GM06990 (cell line): ENCODE measurements around the gene FAM50B.

ENCODE experiments used
- DNase-seq: peaks from one replicate; pipeline ENCODE4 v3.0.0-alpha.2; 2011; ENCODE audit not compliant: insufficient read length; ENCODE audit errors: extremely low read depth
- H3K27me3 ChIP-seq: replicated peaks from 2 replicates; pipeline ENCODE4 v1.6.0; 2011; ENCODE audit warnings: low read length; ENCODE audit not compliant: control insufficient read depth, insufficient read depth
- H3K36me3 ChIP-seq: 2 replicates; pipeline ENCODE4 v1.5.1; 2011; ENCODE audit warnings: low read length; ENCODE audit not compliant: control insufficient read depth, insufficient read depth
- H3K4me3 ChIP-seq: replicated peaks from 2 replicates; pipeline ENCODE4 v1.5.1; 2011; ENCODE audit warnings: low read depth, mild to moderate bottlenecking, control low read depth, low read length
- TF ChIP-seq, protein P1 (sequence below): IDR thresholded peaks from 2 replicates; pipeline ENCODE4 v1.5.1; 2011; ENCODE audit warnings: low read length, control low read depth, mild to moderate bottlenecking, inconsistent platforms; ENCODE audit not compliant: insufficient read depth, poor library complexity, severe bottlenecking

Gene FAM50B

DNA sequence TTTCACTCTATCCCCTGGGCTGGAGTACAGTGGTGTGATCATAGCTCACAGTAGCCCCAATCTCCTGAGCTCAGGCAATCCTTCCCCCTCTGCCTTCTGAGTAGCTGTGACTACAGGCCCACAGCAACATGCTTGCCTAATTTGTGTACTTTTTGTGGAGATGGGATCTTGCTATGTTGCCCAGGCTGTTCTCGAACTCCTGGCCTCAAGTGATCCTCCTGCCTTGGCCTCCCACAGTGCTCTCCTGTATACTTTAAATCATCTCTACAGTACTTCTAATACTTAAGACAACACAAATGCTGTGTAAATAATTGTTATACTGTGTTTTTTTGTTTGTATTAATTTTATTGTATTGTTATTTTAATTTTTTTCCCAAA, 39.7 kb upstream of the FAM50B start:
- H3K36me3 ChIP-seq, result no peaks in the 10 kb centered on the region
- TF ChIP-seq, protein P1, sequence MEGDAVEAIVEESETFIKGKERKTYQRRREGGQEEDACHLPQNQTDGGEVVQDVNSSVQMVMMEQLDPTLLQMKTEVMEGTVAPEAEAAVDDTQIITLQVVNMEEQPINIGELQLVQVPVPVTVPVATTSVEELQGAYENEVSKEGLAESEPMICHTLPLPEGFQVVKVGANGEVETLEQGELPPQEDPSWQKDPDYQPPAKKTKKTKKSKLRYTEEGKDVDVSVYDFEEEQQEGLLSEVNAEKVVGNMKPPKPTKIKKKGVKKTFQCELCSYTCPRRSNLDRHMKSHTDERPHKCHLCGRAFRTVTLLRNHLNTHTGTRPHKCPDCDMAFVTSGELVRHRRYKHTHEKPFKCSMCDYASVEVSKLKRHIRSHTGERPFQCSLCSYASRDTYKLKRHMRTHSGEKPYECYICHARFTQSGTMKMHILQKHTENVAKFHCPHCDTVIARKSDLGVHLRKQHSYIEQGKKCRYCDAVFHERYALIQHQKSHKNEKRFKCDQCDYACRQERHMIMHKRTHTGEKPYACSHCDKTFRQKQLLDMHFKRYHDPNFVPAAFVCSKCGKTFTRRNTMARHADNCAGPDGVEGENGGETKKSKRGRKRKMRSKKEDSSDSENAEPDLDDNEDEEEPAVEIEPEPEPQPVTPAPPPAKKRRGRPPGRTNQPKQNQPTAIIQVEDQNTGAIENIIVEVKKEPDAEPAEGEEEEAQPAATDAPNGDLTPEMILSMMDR, result no peak
- H3K4me3 ChIP-seq, result no peak overlapping the region
- DNase-seq, result no peak
- H3K27me3 ChIP-seq, result no peaks in the 10 kb centered on the region

DNA sequence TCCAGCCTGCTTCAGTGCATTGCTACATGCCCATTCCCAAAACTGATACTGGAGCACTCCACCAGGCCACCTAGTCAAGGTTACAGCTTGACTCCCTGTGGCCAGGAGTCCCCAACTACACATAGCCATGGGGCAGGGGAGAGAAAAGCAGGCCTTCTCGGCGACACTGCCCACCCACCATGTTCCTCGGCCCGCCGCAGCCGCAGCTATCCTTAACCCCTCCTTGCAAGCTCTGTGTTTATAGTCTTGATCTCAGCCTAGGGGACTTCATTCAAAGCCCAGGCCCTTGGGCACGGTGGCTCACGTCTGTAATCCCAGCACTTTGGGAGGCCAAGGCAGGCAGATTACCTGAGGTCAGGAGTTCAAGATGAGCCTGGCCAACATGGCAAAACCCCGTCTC, 39.2 kb upstream of the FAM50B start:
- no peaks in the 10 kb centered on the region for H3K36me3 ChIP-seq
- TF ChIP-seq, protein P1, result no peak

DNA sequence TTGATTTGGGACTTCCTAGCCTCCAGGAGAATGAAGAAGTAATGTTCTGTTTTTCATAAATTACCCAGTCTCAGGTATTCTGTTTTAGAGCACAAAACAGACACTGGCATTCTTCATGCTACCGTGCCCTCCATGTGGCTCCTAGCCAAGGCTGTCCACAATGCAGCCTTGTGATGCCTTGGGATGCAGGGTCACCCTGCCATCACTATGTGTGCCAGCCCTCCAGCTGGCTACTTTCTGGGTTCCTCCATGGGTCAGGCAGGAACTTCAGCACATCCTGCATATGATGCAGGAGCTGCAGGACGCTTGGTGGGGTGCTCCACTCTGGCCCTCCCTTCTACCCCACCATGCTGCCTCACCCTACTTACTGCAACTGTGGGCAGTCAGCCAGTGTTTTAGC, 38.0 kb upstream of the FAM50B start:
- TF ChIP-seq, protein P1, result no peak
- Histone ChIP-seq H3K4me3 (no peak overlapping the region), H3K36me3 (no peaks in the 10 kb centered on the region), H3K27me3 (no peaks in the 10 kb centered on the region)
- no peak for DNase-seq

More for the DNA sequence above, 39.2 kb upstream of the FAM50B start:
- DNase-seq, result no peak
- Histone ChIP-seq H3K27me3 (no peaks in the 10 kb centered on the region), H3K4me3 (no peak overlapping the region)

DNA sequence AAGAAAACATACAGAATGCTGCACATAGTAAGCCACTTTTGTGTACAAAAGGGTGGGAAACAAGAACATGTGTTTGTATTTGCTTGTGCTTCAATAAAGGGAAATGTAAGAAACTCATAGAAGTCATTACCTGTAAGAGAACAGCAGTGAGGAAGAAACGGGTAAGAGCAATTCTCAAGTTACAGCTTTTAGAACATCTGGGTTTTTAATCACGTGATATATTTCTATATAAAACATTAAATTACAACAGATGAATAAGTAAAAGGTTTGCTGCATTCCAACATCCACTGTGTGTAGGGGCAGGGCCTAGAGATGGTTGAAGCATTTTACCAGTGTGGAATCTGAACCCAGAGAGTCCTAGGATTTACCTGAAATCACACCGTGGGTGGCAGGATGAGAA, 36.6 kb upstream of the FAM50B start:
- DNase-seq, result no peak
- Histone ChIP-seq H3K27me3 (no peaks in the 10 kb centered on the region), H3K36me3 (no peaks in the 10 kb centered on the region), H3K4me3 (no peak overlapping the region)
- TF ChIP-seq, protein P1, result no peak

DNA sequence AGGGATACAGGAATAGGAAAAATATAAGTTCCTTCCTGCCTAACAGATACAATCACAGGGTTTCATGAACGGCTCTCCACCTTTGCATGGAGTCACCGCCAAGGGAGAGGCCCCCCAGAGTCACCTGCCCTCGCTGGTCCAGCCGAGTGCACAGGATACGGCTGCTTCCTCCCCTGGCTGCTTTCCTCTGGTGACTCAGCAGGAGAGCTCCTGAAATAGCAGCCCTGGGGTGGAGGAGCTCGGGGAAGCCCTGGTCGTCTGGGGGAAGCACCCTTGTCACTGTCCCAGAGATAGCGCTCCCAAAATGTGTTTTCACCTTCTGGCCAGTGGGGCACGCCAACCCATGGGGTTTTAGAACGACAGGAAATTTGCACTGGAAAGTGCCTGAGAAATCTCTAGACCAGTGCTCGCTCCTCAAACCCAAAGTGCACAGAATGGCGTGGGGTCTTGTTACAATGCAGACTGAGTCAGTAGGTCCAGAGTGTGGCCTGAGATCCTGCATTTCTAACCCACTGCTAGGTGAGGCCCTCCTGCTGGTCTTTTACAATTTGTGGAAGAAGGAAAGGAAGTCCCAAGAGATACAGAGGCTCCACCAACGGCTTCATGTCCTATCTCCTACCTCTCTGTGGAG, 35.9 kb upstream of the FAM50B start:
- TF ChIP-seq, protein P1, result peak; percentile 6
- DNase-seq, result peak; percentile 26
- no peaks in the 10 kb centered on the region for H3K27me3 ChIP-seq
- H3K36me3 ChIP-seq, result no peaks in the 10 kb centered on the region
- H3K4me3 ChIP-seq, result no peak overlapping the region

DNA sequence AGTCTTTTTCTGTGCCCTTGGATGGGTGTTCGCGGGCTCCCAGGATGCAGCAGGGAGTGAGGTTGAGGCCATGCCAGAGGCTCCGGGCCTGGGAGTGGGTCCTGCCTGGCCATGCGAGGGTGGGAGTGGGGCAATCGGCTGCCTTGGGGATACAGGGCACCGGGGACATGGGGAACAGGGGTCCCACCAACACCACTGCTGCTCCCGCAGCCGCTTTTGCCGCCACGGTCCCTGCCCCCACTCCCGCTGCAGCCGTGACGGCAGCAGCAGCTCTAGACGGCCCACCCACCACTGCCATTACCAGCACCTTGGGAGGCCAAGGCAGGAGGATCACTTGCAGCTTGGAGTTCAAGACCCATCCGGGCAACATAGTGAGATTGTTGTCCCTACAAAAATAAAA, 35.3 kb upstream of the FAM50B start:
- Histone ChIP-seq H3K36me3 (no peaks in the 10 kb centered on the region), H3K27me3 (no peaks in the 10 kb centered on the region), H3K4me3 (no peak overlapping the region)
- TF ChIP-seq, protein P1, result no peak
- no peak for DNase-seq
